NCI-H526 treated with DMSO at 0.1 percent for 48 hours (cell line): ENCODE measurements around the gene GAL.

ENCODE experiments used
- DNase-seq: peaks from one replicate; lab custom pipeline; 2025; lab: John Stamatoyannopoulos, UW

The GAL gene

DNA sequence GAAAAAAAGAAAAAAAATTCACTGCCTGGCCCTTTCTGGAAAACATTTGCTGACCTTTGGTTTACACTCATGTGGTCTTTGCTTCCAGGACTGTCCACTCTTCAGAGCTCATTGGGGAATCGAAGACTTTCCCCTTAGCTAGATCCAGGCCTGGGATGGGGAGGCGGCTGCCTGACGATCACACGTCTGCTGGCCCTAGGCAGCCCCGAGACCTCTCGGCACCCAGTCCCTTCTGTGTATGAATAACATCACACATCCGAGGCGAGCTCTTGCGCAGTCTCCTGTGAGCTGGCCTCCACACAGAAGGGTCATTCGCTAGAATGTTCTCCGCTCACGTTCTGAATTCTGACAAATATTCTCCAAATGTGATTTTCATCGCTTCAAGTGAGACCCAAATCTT, 25.7 kb upstream of the GAL start:
- no peak for DNase-seq

DNA sequence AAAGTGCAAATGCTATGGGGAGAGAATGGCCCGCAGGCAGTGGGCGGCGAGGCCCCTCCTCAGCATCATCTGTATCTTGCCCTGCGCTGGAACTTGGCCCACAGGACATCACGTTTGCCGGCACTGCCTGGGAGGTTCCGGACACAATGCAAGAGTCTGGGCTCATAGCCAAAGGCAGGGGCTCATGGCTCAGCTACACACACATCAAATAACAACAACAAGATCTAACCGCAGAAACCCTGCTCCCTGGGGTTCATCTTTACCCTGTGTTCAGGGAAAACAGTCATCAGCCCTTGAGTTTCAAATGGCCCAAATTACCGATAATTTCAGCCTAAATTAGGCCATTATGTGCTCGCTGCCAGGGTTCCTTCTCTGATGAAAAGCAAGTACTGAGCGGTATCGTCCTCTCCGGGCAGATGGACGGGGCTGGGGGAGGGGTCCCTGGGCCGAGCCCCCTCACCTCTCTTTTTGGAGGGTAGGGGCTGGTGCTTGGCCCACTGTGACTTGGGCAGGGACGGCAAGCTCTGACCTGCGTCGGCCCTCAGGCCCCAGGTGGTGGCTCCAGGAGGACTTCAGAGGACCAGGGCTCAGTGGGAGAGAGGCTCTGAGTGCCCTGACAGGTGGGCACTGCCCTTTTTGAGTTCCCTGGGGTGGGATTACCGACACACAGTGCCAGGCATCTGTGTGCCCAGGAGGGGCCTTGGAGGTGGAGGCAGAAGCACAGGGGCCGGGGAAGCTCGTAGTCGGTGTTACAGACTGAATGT, 25.0 kb upstream of the GAL start:
- no peak for DNase-seq

DNA sequence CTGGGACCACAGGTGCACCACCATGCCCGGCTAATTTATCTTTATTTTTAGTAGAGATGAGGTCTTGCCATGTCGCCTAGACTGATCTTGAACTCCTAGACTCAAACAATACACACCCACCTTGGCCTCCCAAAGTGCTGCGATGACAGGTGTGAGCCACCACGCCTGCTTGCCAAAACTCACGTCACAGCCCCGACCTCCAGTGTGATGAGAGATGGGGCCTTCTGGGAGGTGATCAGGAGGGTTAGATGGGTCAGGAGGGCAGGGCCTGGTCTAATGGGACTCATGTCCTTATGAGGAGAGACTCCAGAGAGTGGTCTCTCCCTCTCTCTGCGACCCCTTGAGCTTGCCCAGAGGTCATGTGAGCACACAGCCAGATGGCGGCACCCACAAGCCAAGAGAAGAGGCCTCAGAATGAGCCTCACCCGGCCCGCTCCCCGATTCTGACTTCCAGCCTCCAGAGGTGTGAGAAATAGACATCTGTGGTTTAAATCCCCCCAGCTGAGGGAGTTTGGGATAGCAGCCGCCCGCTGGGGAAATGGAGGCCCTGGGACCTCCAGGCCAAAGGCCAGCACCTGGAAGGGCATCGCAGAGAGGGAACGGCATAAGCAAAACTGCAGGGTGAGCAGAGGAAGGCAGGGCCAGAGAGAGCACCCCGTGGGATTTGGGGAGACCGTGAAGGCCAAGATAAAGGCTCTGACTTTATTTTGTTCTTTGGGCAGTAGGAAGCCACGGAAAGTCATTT, 24.1 kb upstream of the GAL start:
- DNase-seq = no peak

DNA sequence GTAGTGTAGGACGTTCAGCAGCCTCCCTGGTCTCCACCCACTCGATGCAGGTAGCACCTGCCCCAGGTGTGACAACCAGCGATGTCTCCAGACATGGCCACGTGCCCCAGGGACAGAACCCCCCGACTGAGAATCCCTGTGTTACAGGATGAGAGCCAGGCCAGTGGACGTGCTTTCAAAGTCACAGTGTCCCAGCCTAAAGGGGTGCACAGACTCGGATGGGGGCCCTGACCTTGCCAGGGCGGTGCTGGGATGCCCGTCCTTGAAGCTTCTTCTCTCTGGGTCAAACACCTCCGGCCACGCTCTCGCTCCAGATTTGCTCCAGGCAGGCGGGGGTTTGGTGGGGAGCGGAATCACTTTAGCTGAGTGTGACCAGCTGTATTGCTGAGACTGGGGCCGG, 23.3 kb upstream of the GAL start:
- no peak for DNase-seq

DNA sequence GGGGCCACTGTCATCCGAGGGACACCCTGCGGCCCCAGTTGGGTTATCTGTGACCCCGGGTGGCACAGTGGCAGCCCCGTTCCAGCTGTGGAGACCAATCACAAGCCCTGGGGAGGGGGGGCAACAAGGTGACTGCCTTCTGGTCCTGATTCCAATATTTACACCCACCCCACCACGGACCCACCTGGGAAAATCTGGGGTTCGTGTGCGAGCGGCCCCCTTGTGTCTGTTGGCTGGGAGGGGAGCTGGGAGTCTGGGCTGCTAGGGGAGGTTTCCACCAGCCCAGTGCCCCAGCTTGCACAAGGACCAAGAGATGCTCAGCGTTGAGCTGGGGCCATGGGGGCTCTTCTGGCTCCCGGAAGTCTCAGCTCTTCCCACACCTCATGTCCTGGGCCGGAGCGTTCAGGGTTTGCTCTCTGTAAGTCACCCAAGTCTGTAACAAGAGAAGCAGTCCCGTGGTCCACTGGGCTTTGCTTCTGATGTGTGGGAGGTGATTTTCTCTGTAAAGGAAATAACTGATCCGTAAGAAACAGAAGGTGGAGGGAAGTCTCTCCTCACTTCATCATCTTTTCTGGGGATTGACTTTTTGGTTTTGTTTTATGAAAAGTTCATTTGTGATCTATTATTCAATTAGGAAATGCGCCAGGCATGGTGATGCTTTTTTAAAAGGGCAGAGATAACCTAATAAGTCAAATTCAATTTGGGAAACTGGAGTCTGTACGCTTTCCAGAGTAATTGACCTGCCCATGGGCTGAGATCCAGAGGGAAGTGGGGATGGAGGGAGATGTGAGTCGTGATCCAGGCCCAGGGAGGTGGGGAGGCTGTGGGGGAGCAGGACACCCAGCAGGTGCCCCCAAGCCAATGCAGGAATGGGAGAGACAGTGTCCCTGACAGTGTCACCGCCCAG, 22.4 kb upstream of the GAL start:
- no peak for DNase-seq

DNA sequence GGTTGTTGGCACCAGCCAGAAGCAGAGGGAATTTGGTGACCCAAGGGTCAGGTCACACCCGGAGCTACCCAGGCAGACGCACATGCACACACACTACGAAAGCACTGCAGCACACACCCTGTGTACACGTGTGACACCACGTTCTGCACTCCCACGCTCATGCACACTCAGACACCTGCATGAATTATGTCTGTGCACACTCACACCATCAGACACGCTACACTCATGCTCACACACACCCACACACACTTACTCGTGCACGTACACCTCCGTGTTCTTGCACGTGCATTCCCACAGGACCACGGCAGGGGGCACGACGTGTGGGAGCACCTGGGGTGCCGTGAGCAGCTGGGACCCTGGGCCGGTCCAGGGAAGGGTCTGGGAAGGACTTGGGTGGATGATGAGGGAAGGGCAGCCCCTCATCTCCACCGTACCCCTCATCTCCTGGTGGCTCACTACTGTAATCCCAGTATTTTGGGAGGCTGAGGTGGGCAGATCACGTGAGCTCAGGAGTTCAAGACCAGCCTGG, 20.8 kb upstream of the GAL start:
- no peak for DNase-seq

DNA sequence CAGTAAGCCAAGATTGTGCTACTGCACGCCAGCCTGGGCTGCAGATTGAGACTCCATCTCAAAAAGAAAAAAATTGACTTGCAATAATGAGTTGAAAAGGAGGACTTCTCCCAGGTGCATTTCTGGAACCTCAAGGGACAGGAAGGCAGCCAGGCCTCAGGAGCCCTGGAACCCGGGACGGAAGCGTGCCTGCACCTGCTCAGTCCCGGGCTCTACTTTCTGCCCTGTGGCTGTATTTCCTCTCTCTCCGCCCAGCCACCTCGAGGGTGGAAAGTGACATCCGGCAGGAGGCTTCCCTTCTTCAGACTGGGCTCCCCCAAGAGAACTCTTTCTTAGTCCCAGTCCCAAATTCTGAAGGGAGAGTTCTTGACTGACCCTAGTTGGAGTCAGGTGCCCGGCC, 20.2 kb upstream of the GAL start:
- DNase-seq = no peak

DNA sequence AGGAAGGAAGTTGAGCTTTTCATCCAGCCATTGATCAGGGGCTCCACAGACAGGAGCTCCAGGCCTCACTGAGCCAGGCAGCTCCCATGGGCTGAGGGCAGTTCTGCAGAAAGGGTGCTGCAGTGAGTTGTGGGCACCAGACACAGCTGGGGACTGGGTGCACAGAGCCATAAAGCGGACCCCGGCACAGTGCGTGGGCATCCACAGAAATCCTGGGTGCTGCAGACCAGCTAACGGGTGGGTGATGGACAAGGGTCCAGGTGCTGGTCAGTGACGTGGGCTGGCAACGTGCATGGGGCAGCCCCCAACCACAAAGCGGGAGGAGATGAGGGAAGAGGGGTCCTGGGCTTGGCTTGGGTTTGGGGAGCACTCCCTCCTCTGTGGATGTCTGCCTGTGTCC, 19.4 kb upstream of the GAL start:
- DNase-seq = no peak

DNA sequence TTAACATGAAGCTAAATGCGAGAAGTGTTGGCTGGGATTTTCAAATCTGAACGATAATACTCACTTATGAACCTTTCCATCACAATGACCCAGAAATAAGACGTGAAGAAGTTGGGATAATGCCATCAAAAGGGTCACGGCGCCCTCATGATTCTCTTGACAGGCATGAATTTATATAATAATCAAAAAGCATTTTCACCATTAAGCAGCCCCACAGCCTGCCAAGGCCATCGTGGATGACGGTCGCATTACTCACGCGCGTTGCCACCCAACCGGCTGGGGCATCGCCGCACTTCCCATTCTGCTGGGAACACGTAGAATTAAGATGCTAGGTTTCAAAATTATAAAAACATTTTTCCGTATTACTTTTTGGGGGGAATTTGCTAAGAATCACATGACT, 18.9 kb upstream of the GAL start:
- DNase-seq = no peak

DNA sequence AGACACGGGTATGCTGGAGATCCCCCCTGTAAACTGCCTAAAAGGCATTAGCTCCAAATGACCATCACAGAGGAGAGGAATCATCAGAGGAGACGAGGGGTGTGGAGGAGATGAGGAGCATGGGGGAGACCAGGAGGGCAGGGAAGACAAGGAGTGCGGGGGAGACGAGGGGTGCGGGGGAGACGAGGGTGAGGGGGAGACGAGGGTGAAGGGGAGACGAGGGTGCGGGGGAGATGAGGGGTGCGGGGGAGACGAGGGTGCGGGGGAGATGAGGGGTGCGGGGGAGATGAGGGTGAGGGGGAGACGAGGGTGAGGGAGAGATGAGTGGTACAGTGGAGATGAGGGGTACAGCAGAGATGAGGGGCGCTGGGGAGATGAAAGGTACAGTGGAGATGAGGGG, 17.5 kb upstream of the GAL start:
- no peak for DNase-seq

DNA sequence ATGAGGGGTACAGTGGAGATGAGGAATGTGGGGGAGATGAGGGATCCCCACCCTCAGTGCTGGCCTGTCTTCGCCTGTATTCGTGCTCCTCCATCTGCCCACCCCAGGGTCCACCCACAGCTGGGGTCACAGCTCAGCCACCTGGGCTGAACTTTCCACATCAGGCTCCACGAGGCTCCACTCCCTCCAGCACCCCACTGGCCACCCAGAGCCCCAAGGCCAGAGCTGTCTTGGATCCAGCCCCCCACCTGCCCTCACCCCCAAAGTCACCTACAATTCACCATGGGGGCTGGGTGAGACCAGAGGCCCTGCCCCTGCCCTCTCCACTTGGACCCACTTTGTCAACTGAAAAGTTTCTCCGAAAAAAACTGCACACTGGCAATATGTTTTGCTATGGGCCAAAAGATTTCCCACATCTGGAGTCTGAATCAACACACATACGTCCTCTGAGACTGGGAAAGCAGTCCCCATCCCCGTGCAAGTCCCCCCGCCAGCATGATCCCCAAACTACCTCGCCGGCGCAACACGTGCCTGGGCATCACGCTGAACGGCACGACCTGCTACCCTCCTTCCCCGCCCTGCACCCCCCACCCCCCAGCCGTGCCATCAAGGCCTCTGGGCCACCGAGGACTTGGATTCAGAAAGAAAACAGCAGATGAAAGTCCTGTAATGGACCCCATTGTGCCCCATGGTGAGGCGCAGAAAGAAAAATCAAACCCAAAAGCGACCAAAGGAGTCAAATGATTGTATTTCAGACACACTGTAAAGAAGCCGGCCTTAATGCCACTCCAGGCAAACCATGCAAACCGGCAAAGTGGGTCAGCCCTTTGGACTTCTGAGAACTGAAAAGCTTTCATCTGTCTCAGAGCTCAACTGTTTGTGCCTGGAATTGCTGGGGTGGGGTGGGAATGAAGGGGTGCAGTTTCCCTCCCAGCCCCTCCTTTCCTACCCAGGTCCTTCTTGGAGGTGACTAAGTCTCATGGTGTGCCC, 16.5 kb upstream of the GAL start:
- DNase-seq = no peak

DNA sequence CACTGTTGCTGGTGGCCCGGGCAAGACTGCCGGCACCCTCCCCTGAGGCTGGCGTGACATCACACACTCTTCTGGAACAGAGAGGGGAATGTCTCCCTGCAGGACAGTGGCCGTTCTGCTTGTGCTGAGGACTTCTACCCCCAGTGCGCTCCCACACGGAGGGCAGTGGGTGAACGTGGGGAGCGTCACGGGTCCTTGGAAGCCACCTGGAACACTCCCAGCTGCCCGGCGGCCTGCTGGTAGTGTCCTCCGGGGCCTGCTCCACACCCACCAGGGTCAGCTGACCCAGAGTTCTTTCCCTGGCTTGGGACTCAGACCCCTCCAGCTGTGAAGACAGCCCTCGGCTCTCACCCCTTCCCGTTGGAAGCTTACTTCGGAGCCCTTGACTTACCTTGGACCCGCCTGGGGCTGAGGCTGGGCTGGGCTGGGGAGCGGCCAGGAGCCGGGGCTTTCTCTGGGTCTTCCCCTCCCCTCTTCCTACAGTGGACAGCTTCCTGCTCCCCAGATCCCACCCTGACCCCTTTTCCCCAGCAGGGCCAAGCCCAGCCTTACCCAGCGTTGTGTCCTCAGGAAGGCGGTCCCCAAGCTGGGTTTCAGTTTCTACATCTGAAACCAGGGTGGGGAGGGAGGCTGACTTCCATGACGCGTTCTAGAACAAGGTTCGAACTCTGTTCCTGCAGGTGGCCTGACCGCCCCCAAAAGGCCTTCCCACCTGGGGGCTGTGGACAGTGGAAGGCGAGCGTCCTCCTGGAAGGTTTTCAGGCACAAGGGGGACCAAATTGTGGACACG, 14.8 kb upstream of the GAL start:
- no peak for DNase-seq

DNA sequence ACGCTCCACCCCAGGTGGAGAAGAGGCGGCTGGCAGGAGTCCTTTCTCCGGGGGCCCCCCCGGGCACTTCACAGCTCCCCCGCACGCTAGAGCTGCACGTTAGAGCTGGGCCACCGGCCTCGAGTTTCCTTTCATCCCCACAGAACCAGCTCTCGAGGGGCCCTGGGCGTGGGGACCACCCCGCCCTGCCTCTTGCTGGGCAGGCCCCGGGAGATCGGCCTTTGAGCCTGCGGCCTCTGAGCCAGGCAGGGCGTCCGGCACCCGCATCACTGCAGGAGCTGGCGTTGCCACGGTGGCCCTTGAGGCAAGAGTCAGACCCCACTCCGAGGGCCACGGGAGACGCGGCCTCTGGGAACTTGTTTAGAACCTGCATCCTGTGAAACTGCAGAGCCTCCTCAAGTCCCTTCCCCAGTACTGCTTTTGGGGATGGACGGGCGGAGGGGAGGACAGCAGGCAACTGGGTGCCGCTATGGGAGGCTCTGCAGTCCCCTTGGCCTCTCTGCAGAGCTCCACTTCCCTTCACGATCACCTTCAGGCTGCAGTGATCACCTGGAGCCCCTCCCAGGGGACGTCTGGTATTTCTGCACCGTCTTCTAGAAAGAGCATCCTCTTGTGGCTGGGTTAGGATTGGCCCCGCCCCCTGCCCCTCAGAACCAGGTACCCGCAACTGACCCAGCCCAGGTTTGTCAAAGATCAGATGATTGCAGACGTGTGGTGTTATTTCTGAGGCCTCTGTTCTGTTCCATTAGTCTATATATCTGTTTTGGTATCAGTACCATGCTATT, 13.9 kb upstream of the GAL start:
- no peak for DNase-seq

DNA sequence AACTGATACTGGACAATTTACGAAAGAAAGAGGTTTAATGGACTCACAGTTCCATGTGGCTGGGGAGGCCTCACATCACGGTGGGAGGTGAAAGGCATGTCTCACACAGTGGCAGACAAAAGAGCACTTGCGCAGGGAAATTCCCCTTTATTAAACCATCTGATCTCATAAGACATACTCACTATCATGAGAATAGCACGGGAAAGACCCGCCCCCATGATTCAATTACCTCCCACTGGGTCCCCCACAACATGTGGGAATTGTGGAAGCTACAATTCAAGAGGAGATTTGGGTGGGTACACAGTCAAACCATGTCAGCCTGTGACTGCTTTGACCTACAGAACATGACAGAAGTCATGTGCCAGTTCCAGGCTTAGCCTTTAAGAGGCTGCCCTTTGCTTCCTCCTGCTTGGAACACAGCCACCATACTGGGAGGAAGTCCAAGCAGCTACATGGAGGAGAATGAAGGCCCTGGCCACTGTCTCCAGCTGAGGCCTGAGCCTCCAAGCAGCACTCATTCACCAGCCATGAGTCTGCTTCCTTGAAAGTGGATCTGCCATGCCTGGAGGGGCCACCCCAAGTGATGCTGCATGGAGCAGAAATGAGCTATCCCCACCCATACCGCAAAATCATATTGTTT, 10.9 kb upstream of the GAL start:
- no peak for DNase-seq

DNA sequence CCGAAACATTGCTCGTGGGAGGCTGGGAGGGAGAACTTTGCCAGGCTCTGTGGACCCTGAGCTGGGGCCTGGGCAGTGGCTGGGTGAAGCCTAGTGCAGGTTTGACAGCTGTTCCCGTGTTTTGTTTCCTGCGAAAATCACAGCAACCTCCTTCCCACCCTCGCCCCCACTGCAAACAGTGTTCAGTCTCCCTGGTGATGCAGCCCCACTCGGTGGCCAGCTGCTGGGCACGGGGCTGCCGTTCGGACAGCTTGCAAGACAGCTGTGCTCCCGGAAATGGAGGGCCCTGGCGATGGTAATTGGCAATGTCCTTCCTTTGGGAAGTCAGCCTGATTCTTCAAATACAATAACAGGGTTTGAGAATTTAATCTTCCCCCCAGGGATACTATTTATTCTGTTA, 10.4 kb upstream of the GAL start:
- DNase-seq = no peak

DNA sequence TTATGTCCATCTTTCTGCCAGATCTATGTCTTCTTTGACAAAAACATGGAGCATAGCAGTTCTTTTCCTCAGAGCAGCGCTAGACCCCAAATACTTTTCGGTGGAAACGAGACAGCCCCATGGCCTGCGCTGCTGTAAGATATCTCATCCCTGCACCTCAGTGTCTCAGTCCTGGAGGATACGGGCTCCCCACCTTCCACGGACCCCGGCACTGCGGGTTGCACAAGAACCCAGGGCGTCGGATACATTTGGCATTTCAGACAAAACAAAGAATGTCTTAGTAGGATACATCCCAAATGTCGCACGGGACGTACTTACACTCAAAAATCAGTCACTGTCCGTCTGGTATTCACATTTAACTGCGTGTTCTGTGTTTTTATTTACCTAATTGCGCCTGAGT, 9.9 kb upstream of the GAL start:
- DNase-seq = no peak

DNA sequence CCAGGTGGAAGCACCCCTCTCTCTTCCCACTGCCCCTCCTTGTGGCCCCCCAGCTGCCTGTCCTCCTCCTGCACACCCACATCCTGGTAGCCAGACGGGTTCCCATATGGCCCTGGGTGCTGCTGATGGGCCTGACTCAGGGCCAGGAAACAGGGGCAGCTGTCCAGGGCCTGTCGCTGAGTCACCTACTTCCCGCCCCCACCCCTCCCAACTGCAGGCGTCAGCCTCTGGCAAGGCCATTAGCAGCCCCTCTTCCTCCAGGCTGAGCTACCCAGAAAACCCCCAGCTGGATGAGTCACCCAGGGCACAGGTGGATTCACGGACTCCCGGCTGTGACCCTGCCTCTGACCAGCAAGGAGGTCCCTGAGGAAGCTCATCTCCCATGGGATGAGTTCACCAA, 6.9 kb upstream of the GAL start:
- no peak for DNase-seq

DNA sequence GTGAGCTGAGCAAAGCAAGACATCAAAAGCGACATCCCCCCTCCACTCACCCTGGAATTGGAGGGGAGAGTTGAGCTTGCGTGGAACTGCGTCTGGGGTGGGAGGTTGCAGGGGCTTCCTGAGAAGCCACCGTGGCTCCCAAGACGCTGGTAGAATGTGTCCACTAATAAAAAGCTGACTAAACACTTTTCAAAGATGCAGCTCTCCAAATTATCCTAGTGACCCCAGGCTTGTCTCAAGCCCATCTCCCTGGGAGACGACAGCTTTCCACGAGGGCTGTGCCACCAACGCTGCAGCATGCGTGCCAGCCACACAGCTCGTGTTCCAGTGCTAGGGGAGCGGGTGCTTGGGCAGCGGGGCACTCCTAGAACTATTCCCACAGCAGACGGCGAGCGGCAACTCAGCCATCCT, 6.3 kb upstream of the GAL start:
- DNase-seq = no peak

DNA sequence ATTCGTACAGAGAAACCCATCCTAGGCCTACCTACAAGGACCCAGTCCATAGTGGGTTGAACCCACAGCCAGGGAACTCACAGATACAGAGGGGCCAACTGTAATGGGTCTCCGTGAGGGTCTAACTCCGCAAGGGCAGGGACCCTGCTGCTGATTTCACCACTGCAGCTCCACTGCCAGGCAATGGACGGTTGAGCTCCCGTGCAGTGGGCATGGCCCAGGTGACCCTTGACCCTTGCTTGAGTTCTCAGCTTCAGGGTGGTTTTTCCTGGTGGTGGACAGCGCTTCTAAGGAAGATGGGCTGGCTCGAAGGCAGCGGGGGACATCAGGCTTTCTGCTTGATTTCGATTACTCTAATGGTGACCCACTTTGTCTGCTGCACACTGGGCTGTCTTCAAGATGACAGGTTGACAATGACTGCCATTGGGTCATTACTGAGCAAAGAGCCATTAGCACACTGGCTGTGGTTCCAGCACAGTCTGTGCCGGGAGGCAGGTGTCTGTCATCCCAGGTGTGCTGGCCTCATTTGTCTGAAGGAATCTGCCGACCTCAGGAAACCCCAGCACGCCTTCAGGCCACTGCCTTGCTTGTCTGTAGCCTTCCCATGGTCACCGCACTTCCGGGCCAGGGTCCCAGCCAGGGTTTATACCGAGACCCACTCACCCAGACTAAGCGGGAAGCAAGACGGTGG, 3.7 kb upstream of the GAL start:
- DNase-seq = no peak
